HepG2 (cell line): Measurements from ENCODE around the gene ZNF740. TPM values are rescaled to one million over a fixed set of nuclear protein-coding genes. Genes with fewer than 3 reads are reported as not detected.
A peak's percentile ranks its signal among the peaks of the same experiment; 100 is the strongest.

ENCODE experiments used
- ATF4 ChIP-seq, 2 experiments: fragments of 450-650 bp in 1 of 2; sonication (generic) in 1 of 2; formaldehyde crosslinking; IDR thresholded peaks; 2 replicates each; pipeline versions ENCODE4 v1.5.0 to v1.8.0; 2020 to 2022; ENCODE audit warnings: mild to moderate bottlenecking in 1 of 2, missing genetic modification reagents in 1 of 2
- ERF ChIP-seq: IDR thresholded peaks from 2 replicates; pipeline ENCODE4 v1.6.1; 2018; ENCODE audit warnings: missing biosample characterization, missing genetic modification reagents
- FOXA3 ChIP-seq: IDR thresholded peaks from 2 replicates; pipeline ENCODE4 v1.6.1; 2016; ENCODE audit warnings: missing genetic modification reagents, missing compliant biosample characterization
- FOXO4 ChIP-seq: sonication (generic); formaldehyde crosslinking; conservative IDR thresholded peaks from 2 replicates; pipeline ENCODE4 v1.8.1; 2023; ENCODE audit warnings: missing genetic modification reagents
- HNRNPLL ChIP-seq: fragments of 200-400 bp; formaldehyde crosslinking; IDR thresholded peaks from 2 replicates; pipeline ENCODE4 v1.6.1; 2017; ENCODE audit warnings: mild to moderate bottlenecking, low read depth, low read length; ENCODE audit not compliant: poor library complexity, severe bottlenecking
- HOXD1 ChIP-seq: sonication (generic); formaldehyde crosslinking; IDR thresholded peaks from 2 replicates; pipeline ENCODE4 v1.5.0; 2020; ENCODE audit warnings: missing genetic modification reagents
- KDM2A ChIP-seq: sonication (generic); formaldehyde crosslinking; IDR thresholded peaks from 2 replicates; pipeline ENCODE4 v1.4.0; 2020; ENCODE audit warnings: low read depth, missing genetic modification reagents, borderline replicate concordance
- MAFF ChIP-seq: IDR thresholded peaks from 2 replicates; pipeline ENCODE4 v1.6.1; 2011; ENCODE audit warnings: low read depth, low read length, improper control_type of control experiment
- MEIS1 ChIP-seq: sonication (generic); formaldehyde crosslinking; IDR thresholded peaks from 2 replicates; pipeline ENCODE4 v1.9.0; 2021; ENCODE audit warnings: mild to moderate bottlenecking, missing genetic modification reagents, moderate library complexity, borderline replicate concordance
- MIER3 ChIP-seq: IDR thresholded peaks from 2 replicates; pipeline ENCODE4 v1.6.1; 2016; ENCODE audit warnings: missing compliant biosample characterization, borderline replicate concordance
- NFE2L2 ChIP-seq: fragments of 150-350 bp; IDR thresholded peaks from 2 replicates; pipeline ENCODE4 v1.6.1; 2014; ENCODE audit warnings: low read length
- POLR2AphosphoS5 ChIP-seq: IDR thresholded peaks from 2 replicates; pipeline ENCODE4 v1.6.1; 2012; ENCODE audit warnings: low read depth, low read length
- RCOR2 ChIP-seq: IDR thresholded peaks from 2 replicates; pipeline ENCODE4 v1.6.1; 2016; ENCODE audit warnings: missing biosample characterization, missing genetic modification reagents
- SATB2 ChIP-seq: sonication (generic); formaldehyde crosslinking; IDR thresholded peaks from 2 replicates; pipeline ENCODE4 v1.5.0; 2020; ENCODE audit warnings: missing genetic modification reagents
- SMARCC2 ChIP-seq: fragments of 450-650 bp; IDR thresholded peaks from 2 replicates; pipeline ENCODE4 v1.6.1; 2017; ENCODE audit warnings: antibody characterized with exemption, mild to moderate bottlenecking
- TEAD2 ChIP-seq: sonication (generic); formaldehyde crosslinking; IDR thresholded peaks from 2 replicates; pipeline ENCODE4 v1.9.0; 2021; ENCODE audit warnings: missing genetic modification reagents
- TFE3 ChIP-seq: IDR thresholded peaks from 2 replicates; pipeline ENCODE4 v1.6.1; 2016
- ZNF136 ChIP-seq: sonication (generic); formaldehyde crosslinking; IDR thresholded peaks from 2 replicates; pipeline ENCODE4 v1.8.1; 2022; ENCODE audit warnings: low read depth, mild to moderate bottlenecking, moderate library complexity, missing genetic modification reagents
- ZNF329 ChIP-seq: sonication (generic); formaldehyde crosslinking; IDR thresholded peaks from 2 replicates; pipeline ENCODE4 v1.9.0; 2021; ENCODE audit warnings: low read depth, mild to moderate bottlenecking, missing genetic modification reagents
- ZNF704 ChIP-seq: sonication (generic); formaldehyde crosslinking; IDR thresholded peaks from 2 replicates; pipeline ENCODE4 v1.8.1; 2023; ENCODE audit warnings: mild to moderate bottlenecking, inconsistent platforms, moderate library complexity, missing genetic modification reagents, borderline replicate concordance
- ZNF800 ChIP-seq: sonication (generic); formaldehyde crosslinking; IDR thresholded peaks from 2 replicates; pipeline ENCODE4 v1.4.0; 2020; ENCODE audit warnings: missing genetic modification reagents
- ZNF850 ChIP-seq: sonication (generic); formaldehyde crosslinking; conservative IDR thresholded peaks from 2 replicates; pipeline ENCODE4 v1.9.0; 2021; ENCODE audit warnings: mild to moderate bottlenecking, missing genetic modification reagents
- polyA plus RNA-seq, 8 experiments: library from polyadenylated mRNA; depleted of rRNA in 3 of 8; stranded (reverse) in 7 of 8; unstranded in 1 of 8; fragments of >200 nt; fragmentation: Illumina TruSeq in 4 of 8; extraction: Trizol in 4 of 8; gene quantifications; 2 replicates each; pipeline versions ENCODE4 v1.2.1 to v1.2.3, GENCODE V29; 2011 to 2016; ENCODE audit warnings: low read depth in 4 of 8, missing spikeins in 1 of 8, mixed read lengths in 1 of 8; ENCODE audit not compliant: insufficient read depth in 1 of 8
- total RNA-seq, 5 experiments: library from RNA; depleted of rRNA; stranded (reverse); fragments of >200 nt; fragmentation: Illumina TruSeq; extraction: Trizol; gene quantifications; 2 replicates each; pipeline ENCODE4 v1.2.3, GENCODE V29; 2016; ENCODE audit warnings: low read depth in 1 of 5

Gene ZNF740
- total and polyA plus RNA-seq, 2 of the 13 experiments (the other 11 are each of a cell fraction or from before 2014, with no cell fraction given): 16.9 to 19.0 TPM

- TF ChIP-seq HOXD1 (CRISPR knock-in tag) (0 out of 2 replicates have a peak, but pooled peaks have one; percentile 30), SATB2 (CRISPR knock-in tag) (no peak), TEAD2 (no peak), ZNF704 (CRISPR knock-in tag) (no peak), POLR2AphosphoS5 (peak; percentile 64), MAFF (no peak), ZNF850 (no peak), FOXA3 (CRISPR knock-in tag) (peak; percentile 70), HNRNPLL (peak; percentile 76), TFE3 (CRISPR knock-in tag) (peak; percentile 36; the same call in 1 of the 2 replicates), ATF4 (CRISPR knock-in tag; IDR thresholded peaks at IDR 0.05) (peak in 1 of 2 experiments; percentile 53; a peak in 2 of 4 replicates), FOXO4 (CRISPR knock-in tag) (no peak), ZNF136 (CRISPR knock-in tag) (no peak), NFE2L2 (no peak), ZNF329 (CRISPR knock-in tag) (0 out of 2 replicates have a peak, but pooled peaks have one; percentile 78), ERF (CRISPR knock-in tag) (peak; percentile 68), SMARCC2 (no peak), RCOR2 (CRISPR knock-in tag) (no peak), KDM2A (CRISPR knock-in tag) (peak; percentile 84), MEIS1 (CRISPR knock-in tag) (no peak), MIER3 (CRISPR knock-in tag) (peak; percentile 50; the same call in 1 of the 2 replicates), ZNF800 (CRISPR knock-in tag) (no peak)
These were observed at the start of gene ZNF740, which contains the start of gene CSAD (continued) for GRCh38 chr12:53180220-53180930.
